SK-MEL-5 (cell line): ENCODE results near the gene EDN2. TPM values are rescaled to one million over a fixed set of nuclear protein-coding genes. Genes with fewer than 3 reads are reported as not detected.

ENCODE experiments used
- DNase-seq: peaks from one replicate; pipeline ENCODE4 v3.0.0-alpha.2; 2016; ENCODE audit warnings: low read depth, low spot score
- in situ Hi-C: cut with HindIII; loops from 2 replicates; pipeline ENCODE4 v1.10.0; 2016; ENCODE audit warnings: low sequenced_read_pairs, high pct_unique_total_duplicates, low pct_unique_long_range_greater_than_20kb
- total RNA-seq: library from RNA; depleted of rRNA; stranded (reverse); fragments of >200 nt; shearing (Covaris generic); gene quantifications from 2 replicates; pipeline ENCODE4 v1.2.3, GENCODE V29; 2014

Gene EDN2
- total RNA-seq, 1 experiment from 2014 or later = not detected

DNA sequence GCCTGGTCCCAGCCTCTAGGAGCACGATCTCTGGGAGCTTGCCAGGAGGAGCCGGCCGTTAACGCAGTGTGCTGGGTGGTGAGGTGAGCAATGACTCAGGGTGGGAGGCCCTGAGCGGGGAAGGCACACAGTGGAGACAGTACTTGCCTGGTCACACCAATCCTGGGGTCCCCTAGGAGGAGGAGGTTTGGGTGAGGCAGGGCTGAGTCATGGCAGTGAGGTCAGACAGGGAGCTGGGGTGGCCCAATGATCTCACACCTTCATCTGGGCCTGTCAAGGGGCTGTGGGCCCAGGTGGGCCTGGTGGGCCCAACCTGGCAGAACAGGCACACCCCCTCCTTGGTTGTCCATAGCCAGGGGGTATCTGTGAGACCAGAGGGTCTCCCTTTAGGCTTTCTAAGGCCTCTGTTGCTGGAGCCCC is 8.6 kb upstream of the EDN2 start:
- in situ Hi-C loops = no loop called here
- no peak for DNase-seq

DNA sequence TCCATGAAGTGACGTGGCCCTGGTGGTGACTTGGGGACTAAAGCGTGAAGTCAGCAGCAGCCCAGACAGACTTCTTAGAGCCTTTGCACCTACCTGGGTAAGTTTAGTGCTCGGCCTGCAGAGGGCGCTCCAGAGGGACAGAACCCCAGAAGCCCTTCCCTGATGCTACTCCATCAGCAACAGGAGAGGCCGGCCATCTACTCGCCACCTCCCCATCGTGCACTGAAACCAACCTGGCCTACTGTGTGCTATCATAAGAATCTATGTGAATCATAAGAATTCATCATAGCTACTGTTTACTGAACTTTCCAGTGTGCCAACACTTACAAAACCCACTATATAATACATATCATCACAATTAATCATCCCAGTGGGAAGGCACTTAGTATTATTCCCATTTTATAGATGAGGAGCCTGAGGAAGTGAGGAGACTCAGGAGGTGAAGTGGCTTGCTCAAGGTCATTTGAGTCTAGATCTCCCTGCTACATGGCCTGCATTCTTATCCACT is 7.9 kb upstream of the EDN2 start:
- in situ Hi-C loops = no loop called here
- DNase-seq = peak; percentile 65

DNA sequence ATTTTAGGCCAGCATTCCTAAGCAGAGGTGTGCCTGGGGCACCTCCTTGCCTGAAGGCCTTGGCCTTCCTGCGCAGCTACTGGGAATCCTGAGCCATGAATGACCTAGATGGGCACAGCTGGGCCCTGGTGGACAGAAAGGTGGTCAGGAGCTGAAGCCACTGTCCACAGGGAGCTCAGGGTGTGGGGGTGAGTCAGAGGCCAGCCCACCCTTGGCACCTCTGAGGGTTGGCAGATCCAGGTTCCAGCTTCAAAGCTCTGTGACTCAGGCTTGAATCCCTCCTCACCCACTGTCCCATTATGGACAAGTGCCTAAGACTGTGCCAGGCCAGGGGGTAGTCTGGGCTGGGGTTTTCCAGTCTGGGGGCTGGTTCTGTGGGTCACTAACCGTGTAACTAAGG is 6.4 kb upstream of the EDN2 start:
- in situ Hi-C loops = no loop called here
- no peak for DNase-seq

DNA sequence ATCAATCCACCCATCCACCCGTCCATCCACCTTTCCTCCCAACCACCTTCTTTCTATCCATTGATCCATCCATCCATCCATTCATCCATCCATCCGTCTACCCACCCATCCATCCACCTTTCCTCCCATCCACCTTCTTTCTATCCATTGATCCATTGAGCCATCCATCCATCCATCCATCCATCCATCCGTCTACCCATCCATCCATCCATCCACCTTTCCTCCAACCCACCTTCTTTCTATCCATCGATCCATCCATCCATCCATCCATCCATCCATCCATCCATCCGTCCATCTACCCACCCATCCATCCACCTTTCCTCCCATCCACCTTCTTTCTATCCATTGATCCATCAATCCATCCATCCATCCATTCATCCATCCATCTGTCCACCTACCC is 5.1 kb upstream of the EDN2 start:
- DNase-seq = no peak
- in situ Hi-C loops = no loop called here

DNA sequence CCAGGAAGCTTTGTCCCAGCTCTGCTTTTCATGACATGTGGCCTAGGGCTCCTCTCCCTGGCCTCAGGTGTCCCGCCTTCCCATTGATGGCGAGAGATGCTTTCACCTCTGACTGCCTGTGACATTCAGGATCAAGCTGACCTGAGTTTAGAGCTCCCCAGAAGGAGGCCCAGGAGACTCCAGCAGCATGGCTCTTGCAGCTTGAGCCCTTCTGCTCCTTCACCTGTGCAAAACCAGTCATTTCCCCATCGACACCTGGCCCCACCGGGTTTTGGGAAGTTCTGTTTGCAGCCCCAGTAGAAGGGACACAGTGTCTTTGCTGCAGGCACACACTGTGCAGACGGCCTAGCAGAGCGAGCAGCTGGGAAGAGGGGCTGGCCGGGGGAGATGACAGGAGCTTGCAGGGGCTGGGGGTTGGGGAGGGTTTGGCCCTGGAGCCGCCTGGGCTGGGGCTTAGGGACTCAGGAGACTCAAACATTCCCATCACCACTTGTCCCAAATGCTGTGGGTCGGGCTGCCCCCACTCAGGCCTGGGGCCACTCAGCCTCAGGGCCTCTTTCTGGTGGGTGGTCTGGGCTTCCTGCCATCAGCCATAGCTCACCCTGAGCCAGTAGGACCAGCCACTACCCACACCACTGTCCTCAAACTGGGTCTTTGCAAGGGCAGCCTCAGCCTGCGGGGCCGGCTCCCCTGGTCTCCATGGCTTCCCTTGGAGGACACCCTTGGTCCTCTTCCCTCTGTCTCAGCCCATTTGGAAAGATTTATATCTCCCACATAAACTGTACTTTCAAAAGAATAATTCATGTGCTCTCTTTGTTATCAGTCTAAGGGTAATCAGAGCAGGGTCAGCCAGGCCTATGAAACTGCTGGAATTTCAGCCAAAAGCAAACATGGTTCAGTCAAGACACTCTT is 3.8 kb upstream of the EDN2 start:
- DNase-seq = no peak
- in situ Hi-C loops = no loop called here

DNA sequence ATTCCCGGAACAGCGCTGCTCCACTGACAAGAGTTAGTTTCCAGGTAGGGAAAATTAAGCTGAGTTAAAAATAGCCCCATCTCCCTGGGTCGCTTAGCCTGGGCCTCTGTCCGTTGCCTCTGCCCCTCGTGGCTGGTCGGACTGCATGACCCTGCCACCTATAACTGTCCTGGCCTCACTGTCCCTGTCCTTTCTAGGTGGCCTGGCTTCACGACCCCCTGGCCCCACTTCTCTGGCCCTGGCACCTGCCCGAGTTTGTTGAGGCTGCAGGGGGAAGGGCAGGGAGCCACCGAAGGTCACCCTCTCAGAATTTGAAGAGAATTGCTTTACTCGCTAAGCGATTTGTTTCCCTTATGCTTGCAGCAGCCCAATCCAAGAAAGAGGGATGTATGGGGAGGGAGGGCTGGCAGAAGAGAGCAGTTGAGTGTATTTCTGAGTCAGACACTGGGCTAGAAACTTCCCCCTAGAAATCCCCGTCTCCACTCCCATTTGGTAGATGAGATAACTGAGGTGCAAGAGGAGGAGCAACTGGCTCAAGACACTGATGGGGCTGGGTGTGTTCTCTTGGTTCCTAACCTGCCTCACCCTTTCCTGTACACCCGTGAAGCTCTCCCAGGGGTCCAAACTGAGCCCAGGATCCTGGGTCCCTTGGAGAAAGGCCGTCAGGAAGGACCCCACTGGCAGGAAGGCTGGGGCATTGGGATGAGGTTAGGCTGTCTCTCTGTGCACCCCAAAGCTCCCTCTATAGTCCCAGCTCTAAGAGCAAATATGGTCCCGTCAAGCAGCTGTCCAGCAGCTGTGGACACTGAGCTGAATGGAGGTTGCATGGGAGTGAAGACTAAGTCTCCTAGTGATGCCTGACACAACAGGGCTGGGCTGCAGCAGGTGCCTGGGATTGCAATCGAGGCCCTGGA is 2.9 kb upstream of the EDN2 start:
- no peak for DNase-seq
- in situ Hi-C loops = no loop called here

DNA sequence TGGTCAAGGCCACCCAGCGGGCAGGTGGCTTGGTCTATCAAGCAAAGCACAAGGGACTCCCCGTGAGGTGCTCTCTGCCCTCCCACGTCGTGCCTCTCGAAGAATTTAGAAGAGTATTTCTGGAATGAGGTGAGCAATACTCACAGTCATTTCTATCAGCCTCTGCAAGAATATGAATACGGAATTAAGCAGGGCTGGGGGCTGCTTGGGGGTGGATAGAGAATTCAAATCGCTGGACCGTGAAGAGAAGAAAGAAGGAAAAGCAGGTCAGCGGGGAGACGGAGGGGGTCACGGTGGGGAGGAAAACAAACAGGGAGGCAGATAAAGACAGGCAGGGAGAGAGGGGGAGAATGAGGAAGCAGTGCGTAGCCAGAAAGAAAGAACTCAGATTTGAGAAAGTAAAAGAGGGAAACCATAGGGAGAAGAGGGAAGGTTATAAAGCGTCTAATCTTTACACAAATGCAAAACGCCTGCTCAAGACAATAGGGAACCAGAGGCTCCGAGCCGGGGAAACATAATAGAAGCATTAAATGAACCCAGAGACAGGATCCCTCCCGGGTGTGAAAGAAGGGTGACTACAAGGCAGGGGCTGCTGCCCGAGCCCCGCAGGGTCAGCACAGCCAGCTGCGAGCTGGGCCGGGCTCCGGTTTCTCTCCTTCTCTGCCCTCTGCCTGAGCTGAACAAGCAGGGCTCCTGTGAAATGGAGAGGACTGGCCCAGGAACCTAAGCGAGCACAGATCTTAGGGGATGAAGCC is 2.1 kb upstream of the EDN2 start:
- DNase-seq = no peak
- in situ Hi-C loops = no loop called here

DNA sequence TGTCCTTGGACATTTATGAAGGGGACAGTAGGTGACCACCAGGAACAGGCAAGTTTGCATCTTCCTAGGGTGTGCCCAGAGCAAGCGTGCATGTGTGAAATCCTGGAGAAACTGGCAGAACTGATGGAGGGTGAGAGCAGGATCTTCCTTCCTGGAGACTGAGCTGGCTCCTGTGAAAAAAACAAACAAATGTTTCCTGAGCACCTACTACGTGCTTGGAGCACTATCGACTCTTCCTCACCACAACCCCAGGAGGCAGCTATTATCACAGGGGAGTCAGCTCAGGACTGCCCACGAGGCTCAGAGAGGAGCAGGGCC is 1.5 kb upstream of the EDN2 start:
- no peak for DNase-seq
- in situ Hi-C loops = no loop called here

DNA sequence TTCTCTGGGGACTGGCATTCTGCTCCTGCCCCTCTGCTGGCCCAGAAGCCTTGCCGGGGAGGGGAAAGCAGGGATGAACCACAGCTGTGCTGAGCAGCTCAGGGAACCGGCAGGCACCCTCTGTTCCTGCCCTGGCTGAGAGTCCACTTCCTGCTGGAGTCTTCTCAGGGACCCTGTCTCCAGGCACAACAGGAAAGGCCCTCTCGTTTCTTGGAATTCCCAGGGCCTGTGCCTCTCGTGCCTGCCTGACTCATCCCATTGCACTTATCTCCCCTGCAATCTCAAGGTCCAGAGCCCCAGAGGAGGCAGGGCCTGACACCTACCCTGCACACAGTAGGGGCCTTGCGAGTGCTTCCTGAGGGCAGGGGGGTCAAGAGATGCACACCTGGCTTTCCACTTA is 1.1 kb upstream of the EDN2 start:
- in situ Hi-C loops = no loop called here
- no peak for DNase-seq

DNA sequence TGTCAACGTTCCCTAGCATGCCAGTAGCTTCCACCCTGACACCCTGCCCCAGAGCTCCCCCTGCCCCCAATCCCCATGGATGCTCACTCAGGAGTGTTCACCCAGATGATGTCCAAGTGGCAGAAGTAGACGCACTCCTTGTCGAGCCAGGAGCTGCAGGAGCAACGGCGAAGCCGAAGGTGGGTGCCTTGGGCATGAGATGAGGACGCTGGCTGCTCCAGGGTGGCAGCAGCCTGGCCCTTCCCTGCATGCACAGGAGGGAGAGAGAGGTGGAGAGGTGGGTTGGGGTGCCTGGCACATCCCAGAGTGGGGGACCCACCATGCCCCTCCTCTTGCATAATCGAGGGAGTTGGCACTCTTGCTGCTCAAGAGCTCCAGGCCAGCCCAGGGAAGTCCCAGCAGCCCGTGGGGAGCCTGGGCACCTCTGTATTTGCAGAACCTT is 502 bp downstream of the EDN2 start:
- DNase-seq = no peak
- in situ Hi-C loops = no loop called here

DNA sequence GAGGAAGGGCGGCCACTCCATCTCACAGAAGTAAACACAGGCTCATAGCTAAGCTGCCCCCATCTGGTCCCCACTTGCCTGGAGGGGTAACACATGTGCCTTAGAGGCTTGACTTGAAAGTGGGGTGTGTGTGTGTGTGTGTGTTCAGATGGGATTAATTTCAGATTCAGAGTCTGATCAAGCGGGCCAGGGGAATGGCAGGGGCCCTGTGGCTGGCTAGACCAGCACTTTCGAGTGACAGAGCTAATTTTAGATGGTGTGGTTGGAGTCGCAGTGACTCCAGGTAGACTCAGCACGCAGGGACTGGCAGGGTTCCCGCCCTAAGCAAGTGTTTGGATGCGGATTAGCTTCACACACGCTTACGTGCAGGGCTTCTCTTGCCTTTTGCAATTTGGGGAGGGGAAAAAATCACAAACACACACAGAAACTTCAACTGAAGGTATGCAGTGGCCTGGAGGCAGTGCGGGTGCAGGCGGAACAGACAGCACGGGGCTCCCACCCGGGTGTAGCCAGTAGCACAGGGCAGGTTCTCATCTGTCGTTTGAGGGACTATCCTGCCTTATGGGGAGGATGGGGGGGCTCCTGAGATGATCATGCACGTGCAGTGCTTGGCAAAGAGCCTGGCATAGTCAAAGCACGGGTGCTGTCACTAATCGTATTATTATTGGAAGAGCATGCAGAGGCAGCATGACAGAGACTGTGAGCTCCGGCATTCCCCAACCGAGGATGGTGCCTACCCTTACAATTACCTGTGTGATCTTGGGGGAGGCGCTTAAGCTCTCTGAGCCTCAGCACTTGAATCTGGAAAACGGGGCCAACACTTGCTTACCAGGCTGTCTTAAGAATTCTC is 1.3 kb downstream of the EDN2 start:
- in situ Hi-C loops = no loop called here
- no peak for DNase-seq

DNA sequence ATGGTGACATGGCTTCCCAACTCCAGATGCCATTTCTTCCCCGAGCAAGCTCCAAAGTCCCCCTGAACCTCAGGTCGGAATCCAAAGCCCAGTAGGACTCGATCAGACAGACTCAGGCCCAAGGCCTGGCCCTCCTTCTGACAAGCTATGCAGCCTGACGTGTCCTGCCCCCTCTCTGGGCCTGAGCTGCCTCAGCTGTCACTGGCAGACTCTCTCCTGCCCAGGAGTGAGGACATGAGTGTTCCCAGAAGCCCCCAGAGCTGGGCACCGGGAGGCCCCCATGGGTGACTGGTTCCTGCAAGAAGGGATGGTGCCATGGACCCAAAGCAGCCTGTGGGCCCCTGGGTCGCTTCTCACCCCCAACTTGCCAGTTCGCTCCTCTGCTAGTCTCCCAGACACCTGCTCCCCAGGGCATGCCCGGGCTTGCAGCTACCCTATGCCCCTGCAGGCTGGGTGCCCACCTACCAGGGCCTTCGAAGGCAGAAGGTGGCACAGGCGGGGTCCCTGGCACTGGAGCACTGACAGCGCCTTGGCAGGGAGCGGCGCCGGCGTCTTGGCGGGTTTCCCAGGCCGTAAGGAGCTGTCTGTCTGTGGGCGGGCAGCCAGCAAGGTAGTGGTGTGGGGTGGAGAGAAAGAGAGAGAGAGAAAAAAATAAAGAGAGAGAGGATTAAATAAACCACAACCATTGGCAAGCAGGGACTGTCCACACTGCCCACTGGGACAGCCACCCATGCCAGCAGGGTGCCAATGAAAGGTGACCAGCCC is 2.3 kb downstream of the EDN2 start:
- no peak for DNase-seq

DNA sequence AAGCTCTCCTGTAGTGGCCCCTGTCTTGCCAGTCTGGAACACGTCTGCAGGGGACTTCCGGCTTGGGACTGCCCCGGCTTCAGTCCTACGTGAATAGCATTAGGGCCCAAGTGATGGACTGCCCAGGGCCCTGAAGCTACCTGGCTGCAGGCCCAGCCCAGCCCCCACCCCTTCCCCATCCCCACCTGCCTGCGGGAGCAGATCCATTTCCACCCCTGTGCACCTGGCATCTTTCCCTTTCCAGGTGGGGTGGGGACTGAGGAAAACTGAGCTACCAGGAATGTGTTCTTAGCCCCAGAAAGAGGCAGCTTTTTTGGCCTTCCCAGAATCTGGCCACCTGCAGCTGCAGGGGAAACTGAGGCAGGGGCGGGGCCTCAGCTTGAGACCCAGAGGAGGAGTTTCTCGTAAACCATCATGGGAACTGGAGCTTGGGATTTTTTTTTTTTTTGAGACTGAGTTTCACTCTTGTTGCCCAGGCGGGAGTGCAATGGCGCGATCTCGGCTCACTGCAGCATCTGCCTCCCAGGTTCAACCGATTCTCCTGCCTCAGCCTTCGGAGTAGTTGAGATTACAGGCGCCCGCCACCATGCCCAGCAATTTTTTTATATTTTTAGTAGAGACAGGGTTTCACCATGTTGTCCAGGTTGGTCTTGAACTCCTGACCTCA is 3.2 kb downstream of the EDN2 start:
- no peak for DNase-seq
- in situ Hi-C loops = no loop called here

More for the DNA sequence above, 2.3 kb downstream of the EDN2 start:
- in situ Hi-C loops = no loop called here

DNA sequence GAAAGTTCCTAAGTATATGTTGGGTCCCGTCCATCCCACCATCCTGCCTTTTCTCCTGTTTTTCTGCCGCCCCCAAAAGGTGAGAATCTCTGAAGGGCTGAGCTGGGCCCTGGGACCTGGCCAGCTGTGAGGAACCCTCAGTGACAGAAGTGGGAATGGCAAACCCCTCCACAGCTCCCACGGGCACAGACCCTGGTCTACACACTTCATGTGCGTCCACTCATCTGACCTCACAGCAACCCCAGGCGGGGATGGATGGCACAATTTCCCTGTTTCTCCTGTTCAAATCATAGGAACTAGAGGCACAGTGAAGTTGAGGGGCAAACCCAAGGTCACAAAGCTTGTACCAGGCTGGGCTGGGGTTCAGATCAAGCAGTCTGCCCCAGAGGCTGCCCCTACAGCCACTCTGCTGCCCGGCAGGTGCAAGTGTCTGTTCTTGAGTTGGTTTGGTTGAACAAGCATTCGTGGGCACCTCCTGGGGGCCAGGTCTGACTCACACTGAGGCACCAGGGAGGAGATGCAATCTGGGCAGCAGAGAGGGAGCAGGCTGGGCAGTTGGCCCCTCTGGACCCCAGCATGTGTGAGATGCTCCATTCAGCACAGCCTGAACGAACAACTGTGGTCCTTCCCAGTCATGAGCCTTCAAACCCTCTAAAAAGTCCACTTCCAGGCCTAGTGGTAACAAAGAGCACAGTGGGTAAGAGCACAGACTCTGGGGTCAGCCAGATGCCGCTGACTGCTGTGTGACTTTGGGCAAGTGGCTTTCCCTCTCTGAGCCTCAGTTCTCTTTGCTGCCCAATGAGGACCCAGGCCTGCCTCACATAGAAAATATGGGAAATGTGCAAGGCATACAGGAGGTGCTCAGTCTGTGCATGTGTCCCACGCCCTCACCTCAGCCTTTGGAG is 4.0 kb downstream of the EDN2 start:
- in situ Hi-C loops = no loop called here
- no peak for DNase-seq

DNA sequence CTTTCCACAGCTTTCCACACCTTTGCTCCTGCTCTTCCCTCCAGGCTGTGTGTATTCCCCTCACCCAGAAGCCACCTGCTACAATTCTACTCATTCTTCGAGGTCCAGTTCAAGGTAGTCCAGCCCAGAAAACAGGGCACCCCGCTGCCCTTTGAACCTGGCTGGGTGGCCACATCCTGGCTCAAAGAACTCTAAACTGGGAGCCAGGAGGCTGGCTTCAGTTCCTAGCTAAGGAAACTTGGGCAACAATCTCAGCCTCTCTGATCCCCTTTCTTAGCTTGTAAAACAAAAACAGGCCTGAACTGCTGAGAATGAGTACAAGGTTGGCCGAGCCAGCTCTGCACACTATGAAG is 4.7 kb downstream of the EDN2 start:
- no peak for DNase-seq
- in situ Hi-C loops = no loop called here
